Common myeloid progenitor, CD34-positive (primary cell): ENCODE measurements around the gene ATP11A.
A peak's percentile ranks its signal among the peaks of the same experiment; 100 is the strongest.

Experiments used
- CTCF ChIA-PET: fragments of 350-600 bp; sonication (Branson Sonifier 250); formaldehyde crosslinking; loops from one replicate; lab custom pipeline; 2021; ENCODE audit warnings: antibody characterized with exemption; lab: Charles Lee
- POLR2A ChIA-PET: fragments of 350-600 bp; sonication (Branson Sonifier 250); formaldehyde crosslinking; loops from one replicate; lab custom pipeline; 2021; ENCODE audit warnings: antibody characterized with exemption; lab: Charles Lee
- DNase-seq, 3 donors: peaks; one replicate each; pipeline versions ENCODE4 v3.0.0 to v3.0.0-alpha.2; 2013
- H3K27ac ChIP-seq, 2 experiments: 1 replicate in 1 of 2; 2 replicates in 1 of 2; pipeline ENCODE4 v1.7.0; 2013; ENCODE audit warnings: inconsistent platforms in 2 of 2, low read length in 2 of 2, mild to moderate bottlenecking in 2 of 2, low read depth in 1 of 2, moderate library complexity in 1 of 2; ENCODE audit not compliant: severe bottlenecking in 2 of 2, insufficient read depth in 1 of 2, poor library complexity in 1 of 2
- H3K27me3 ChIP-seq, 5 experiments: replicated peaks in 2 of 5; 1 replicate in 3 of 5; 2 replicates in 2 of 5; pipeline versions ENCODE4 v1.6.1 to v1.7.0; 2013; ENCODE audit warnings: low read length in 4 of 5, mild to moderate bottlenecking in 2 of 5, moderate library complexity in 2 of 5, inconsistent platforms in 1 of 5; ENCODE audit not compliant: insufficient read depth in 5 of 5, control insufficient read depth in 4 of 5
- H3K36me3 ChIP-seq, 4 experiments: 1 replicate in 2 of 4; 2 replicates in 2 of 4; pipeline versions ENCODE4 v1.6.1 to v1.7.0; 2013; ENCODE audit warnings: low read length in 3 of 4, control low read depth in 1 of 4, mild to moderate bottlenecking in 1 of 4; ENCODE audit not compliant: control insufficient read depth in 4 of 4, insufficient read depth in 4 of 4
- H3K4me1 ChIP-seq, 4 experiments: 1 replicate in 3 of 4; 2 replicates in 1 of 4; pipeline versions ENCODE4 v1.6.1 to v1.7.1; 2013; ENCODE audit warnings: low read length in 3 of 4, mild to moderate bottlenecking in 3 of 4, control low read depth in 1 of 4, inconsistent platforms in 1 of 4, moderate library complexity in 1 of 4; ENCODE audit not compliant: control insufficient read depth in 4 of 4, insufficient read depth in 4 of 4; ENCODE audit errors: control extremely low read depth in 1 of 4
- H3K4me3 ChIP-seq, 7 experiments: 1 replicate in 4 of 7; 2 replicates in 3 of 7; pipeline versions ENCODE4 v1.5.1 to v1.7.0; 2013; ENCODE audit warnings: mild to moderate bottlenecking in 7 of 7, low read length in 6 of 7, moderate library complexity in 6 of 7, inconsistent platforms in 2 of 7, low read depth in 2 of 7, control low read depth in 1 of 7; ENCODE audit not compliant: insufficient read depth in 4 of 7, control insufficient read depth in 1 of 7; ENCODE audit errors: extremely low read depth in 1 of 7
- H3K9me3 ChIP-seq, 5 experiments: 1 replicate in 4 of 5; 2 replicates in 1 of 5; pipeline versions ENCODE4 v1.6.1 to v1.7.1; 2013; ENCODE audit warnings: low read length in 4 of 5, mild to moderate bottlenecking in 2 of 5, inconsistent platforms in 1 of 5, low read depth in 1 of 5, moderate library complexity in 1 of 5; ENCODE audit not compliant: control insufficient read depth in 4 of 5, insufficient read depth in 2 of 5; ENCODE audit errors: control extremely low read depth in 1 of 5
- WGBS: methylation state at CpG from one replicate; pipeline ENCODE4 v1.1.5; 2013; ENCODE audit not compliant: insufficient coverage; 5-methylcytosine and 5-hydroxymethylcytosine counted together

Gene ATP11A

GRCh38 chr13:112648101-112648500 lies 41.7 kb upstream of the ATP11A start:
- no peaks in the 10 kb centered on the region for H3K36me3 ChIP-seq
- H3K27me3 ChIP-seq, result peaks cover 0 to 4% (median 0%) of the 10 kb centered on the region in 5 experiments
- DNase-seq, result no peak
- H3K4me3 ChIP-seq, result no peak overlapping the region
- ChIA-PET CTCF (no interaction called here), POLR2A (no interaction called here)
- H3K9me3 ChIP-seq, result no peaks in the 10 kb centered on the region
- WGBS, result 91% methylated on average over 9 of the region's 10 CpGs
- H3K27ac ChIP-seq, result no peak overlapping the region
- peaks cover 0 to 5% (median 1%) of the 10 kb centered on the region in 4 experiments for H3K4me1 ChIP-seq

DNA sequence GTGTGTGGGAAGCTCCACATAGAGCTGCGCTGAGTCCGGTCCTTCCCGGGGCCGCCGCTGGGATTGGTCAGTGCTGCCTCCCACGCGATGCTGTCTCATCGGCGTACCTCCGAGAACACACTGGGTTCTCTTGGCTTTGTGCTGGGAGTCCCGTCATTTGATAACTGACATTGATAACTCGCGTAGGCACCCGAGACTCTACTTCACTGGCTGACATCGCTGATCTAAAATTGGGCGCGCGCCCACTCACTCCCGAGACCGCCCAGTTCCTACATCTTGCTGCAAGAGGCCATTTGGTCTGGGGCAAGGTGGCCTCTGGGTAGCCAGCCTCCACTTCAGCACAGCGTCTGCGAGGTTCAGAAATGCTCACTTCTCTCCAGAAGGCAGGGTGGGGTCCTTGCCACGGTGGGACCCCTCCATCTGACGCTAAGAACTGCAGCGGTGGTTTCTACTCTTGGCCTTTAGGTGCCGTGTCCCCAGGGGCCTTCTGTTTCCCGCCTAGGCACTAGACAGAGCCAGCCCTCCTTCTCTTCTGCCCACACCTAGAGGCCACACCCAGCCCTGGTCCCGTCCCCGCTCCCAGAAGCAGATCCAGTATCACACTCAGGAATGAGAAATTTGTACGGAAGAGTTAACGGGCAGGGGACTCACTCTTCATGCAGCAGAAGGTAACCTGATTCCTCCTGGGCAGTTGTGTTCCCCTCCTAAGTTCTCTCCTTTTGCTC lies 40.7 kb upstream of the ATP11A start:
- Histone ChIP-seq H3K4me1 (peaks cover 0 to 5% (median 1%) of the 10 kb centered on the region in 4 experiments), H3K36me3 (no peaks in the 10 kb centered on the region), H3K27ac (no peak overlapping the region), H3K4me3 (no peak overlapping the region), H3K9me3 (no peaks in the 10 kb centered on the region), H3K27me3 (peaks cover 0 to 2% (median 0%) of the 10 kb centered on the region in 5 experiments)
- no peak for DNase-seq
- WGBS, result 99% methylated on average over 31 of the region's 31 CpGs
- CTCF ChIA-PET, result no interaction called here
- POLR2A ChIA-PET, result no interaction called here

DNA sequence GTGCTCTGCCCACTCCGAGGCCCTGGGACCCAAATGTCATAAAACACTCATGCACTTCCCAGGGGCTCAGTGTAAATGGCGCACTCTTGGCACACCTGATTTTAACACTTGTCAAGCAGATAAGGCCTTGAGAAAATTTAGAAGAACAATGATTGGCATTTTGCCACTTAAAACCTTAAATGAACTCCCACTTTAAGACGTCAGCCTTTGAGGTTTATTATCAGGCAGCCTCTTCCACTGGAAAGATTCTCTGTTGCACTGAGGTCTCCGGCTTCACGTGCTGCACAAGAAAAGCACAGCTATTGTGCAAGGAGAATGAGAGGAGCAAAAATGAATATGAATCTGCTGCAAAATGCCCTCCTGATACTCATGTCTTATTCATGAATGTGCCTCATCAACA lies 38.5 kb upstream of the ATP11A start:
- peak in 2 of 3 donors; percentile 21 to 43 for DNase-seq
- POLR2A ChIA-PET, result no interaction called here
- WGBS, result 93% methylated on average over 3 of the region's 5 CpGs
- Histone ChIP-seq H3K27me3 (no peaks in the 10 kb centered on the region), H3K36me3 (no peaks in the 10 kb centered on the region), H3K4me3 (no peak overlapping the region), H3K4me1 (peaks cover 0 to 5% (median 1%) of the 10 kb centered on the region in 4 experiments), H3K9me3 (no peaks in the 10 kb centered on the region), H3K27ac (no peak overlapping the region)
- CTCF ChIA-PET, result interaction anchor here (1.1 to 3.1 kb wide), 3 partner anchors 11 to 224 kb away, joined by 3 to 20 read pairs (median 3); no protein-coding TSS in a partner anchor

DNA sequence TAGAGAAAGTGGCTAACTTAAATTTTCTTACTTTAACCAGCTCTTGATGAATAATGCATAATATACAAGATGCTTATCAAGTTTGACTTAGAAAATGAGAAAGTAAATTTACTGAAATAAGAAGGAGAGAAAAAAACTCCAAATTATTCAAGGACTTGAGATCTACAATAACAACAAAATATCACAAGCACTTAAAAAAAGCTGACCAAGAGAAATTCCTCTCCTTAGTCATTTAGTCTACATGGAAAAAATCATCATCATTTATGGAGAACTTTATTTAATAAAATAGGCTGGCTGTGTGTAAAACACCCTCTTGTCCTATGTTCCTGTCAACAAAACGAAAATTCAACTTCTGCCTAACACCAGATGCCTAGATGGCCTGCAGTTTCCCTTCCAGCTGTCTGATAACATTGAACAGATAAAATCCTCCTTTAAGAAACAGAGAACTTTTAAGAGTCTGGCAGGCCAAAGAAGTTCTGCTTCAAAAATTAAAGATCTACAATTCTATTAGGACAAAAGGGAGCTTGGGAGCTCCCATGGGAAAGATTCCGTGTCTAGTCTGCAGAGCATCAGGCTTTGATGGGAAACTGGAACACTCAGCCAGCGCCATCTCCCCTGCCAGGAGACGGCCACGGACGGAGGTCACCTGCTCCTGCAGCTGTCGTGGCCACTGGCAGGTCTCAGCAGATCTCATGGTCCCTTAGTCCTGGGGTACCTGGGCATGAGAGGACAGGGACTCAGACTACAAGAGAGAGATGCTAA lies 37.9 kb upstream of the ATP11A start:
- peaks cover 0 to 5% (median 1%) of the 10 kb centered on the region in 4 experiments for H3K4me1 ChIP-seq
- no peak for DNase-seq
- no peaks in the 10 kb centered on the region for H3K27me3 ChIP-seq
- ChIA-PET POLR2A (no interaction called here), CTCF (interaction anchor here (1.3 to 3.1 kb wide), 2 partner anchors 12 to 223 kb away, joined by 3 to 20 read pairs; no protein-coding TSS in a partner anchor)
- H3K36me3 ChIP-seq, result no peaks in the 10 kb centered on the region
- H3K9me3 ChIP-seq, result no peaks in the 10 kb centered on the region
- H3K4me3 ChIP-seq, result no peak overlapping the region
- WGBS, result 90% methylated on average over 7 of the region's 7 CpGs
- H3K27ac ChIP-seq, result no peak overlapping the region

DNA sequence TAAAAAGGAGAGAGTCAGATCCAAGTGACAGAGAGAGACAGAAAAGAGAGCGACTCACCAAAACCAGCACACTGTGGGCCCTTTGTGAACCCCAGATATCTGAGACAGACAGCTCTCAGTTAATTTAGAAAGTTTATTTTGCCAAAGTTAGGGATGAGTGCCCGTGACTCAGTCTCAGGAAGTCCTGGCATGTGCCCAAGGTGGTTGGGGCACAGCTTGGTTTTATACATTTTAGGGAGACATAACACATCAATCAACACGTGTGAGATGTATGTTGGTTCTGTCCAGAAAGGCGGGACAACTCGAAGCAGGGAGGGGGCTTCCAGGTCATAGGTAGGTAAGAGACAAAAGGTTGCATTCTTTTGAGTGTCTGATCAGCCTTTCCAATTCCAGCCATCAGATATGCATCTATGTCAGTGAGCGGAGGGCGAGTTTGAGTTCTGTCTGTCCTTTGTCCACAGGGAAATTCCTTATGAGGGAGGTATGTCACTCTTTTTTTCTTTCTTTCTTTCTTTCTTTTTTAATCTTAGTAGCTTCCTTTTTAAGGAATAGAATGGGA lies 37.2 kb upstream of the ATP11A start:
- H3K27me3 ChIP-seq, result no peaks in the 10 kb centered on the region
- no peak overlapping the region for H3K27ac ChIP-seq
- DNase-seq, result no peak
- WGBS, result 100% methylated on average over 1 of the region's 7 CpGs
- ChIA-PET CTCF (interaction anchor here (1.3 to 3.1 kb wide), 2 partner anchors 12 to 222 kb away, joined by 3 to 20 read pairs; no protein-coding TSS in a partner anchor), POLR2A (no interaction called here)
- H3K4me3 ChIP-seq, result no peak overlapping the region
- peaks cover 0 to 5% (median 1%) of the 10 kb centered on the region in 4 experiments for H3K4me1 ChIP-seq
- H3K36me3 ChIP-seq, result no peaks in the 10 kb centered on the region
- H3K9me3 ChIP-seq, result no peaks in the 10 kb centered on the region

GRCh38 chr13:112653071-112653470 lies 36.8 kb upstream of the ATP11A start:
- no peaks in the 10 kb centered on the region for H3K36me3 ChIP-seq
- no peak overlapping the region for H3K27ac ChIP-seq
- no CpG with 5 or more reads among the region's 3 CpGs for WGBS
- H3K9me3 ChIP-seq, result no peaks in the 10 kb centered on the region
- ChIA-PET CTCF (interaction anchor here (3.1 kb wide), 1 partner anchor 13 kb away, joined by 20 read pairs; no protein-coding TSS in a partner anchor), POLR2A (no interaction called here)
- H3K27me3 ChIP-seq, result no peaks in the 10 kb centered on the region
- peaks cover 0 to 5% (median 1%) of the 10 kb centered on the region in 4 experiments for H3K4me1 ChIP-seq
- DNase-seq, result no peak
- H3K4me3 ChIP-seq, result no peak overlapping the region
